ENCODE results near the gene RPUSD3.
"Not testable (repeated sequence)": the region's sequence is repeated elsewhere in the genome, so short reads cannot be mapped to it uniquely, and the experiment has no call there.

Gene RPUSD3

DNA sequence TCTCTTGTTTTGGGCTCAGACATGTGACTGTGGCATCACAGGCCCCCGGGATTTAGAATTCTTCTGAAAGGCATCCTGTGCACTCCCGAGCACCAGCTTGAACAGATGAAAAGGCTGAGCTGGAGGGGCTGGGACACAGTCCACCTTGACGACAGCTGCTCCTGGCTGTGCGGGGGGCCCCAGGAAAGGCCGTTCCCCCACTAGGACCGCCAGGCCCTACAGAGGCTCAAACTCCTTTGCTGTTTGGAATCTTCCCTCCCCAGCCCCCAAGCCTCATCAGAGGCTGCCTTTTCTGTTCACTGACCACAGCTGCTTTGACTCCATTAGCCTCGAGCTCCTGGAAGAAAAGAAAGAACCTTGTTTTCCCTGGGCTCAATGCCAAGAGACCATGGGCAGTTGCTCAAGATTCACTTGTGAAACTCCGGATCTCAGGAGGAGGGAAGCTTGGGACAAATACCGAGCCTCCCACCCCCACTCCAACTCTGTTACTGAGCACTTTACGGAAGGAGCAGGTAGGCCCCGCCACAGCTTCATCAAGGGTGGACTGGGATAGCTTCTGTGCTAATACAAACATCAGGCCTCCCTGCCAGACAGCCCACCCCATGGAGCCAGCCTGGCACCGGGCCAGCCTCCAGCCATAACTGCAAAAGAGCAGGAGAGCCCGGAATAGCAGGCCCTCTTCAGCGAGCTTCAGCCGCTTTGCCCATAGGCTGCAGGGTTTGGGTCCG, 20.6 kb upstream of the RPUSD3 start:
- H3K9me3 ChIP-seq (ENCODE audit: low read length) = no peaks in the 10 kb centered on the region
- peaks cover 41% of the 10 kb centered on the region for H3K4me1 ChIP-seq (ENCODE audit: insufficient read depth, low read length)

GRCh38 chr3:9863058-9863772, 19.4 kb upstream of the RPUSD3 start:
- Histone ChIP-seq H3K36me3 (ENCODE audit: insufficient read depth, low read length) (no peaks in the 10 kb centered on the region), H3K9me3 (ENCODE audit: low read length) (no peaks in the 10 kb centered on the region), H3K4me1 (ENCODE audit: insufficient read depth, low read length) (peaks cover 41% of the 10 kb centered on the region), H3K27me3 (ENCODE audit: control insufficient read depth in 1 of 2, insufficient read depth in 2 of 2, low read length in 2 of 2) (no peaks in the 10 kb centered on the region), H3K4me3 (ENCODE audit: low read depth in 1 of 2, low read length in 2 of 2) (no peak overlapping the region), H3K27ac (ENCODE audit: low read depth, low read length) (peak overlapping the region; percentile 65), H3K9ac (ENCODE audit: low read length) (no peak overlapping the region)

More for the DNA sequence above, 20.6 kb upstream of the RPUSD3 start:
- H3K4me3 ChIP-seq (ENCODE audit: low read depth in 1 of 2, low read length in 2 of 2) = peak overlapping the region in 1 of 2 donors; percentile 35
- no peak overlapping the region for H3K9ac ChIP-seq (ENCODE audit: low read length)
- no peaks in the 10 kb centered on the region for H3K36me3 ChIP-seq (ENCODE audit: insufficient read depth, low read length)
- H3K27ac ChIP-seq (ENCODE audit: low read depth, low read length) = peak overlapping the region; percentile 90
- no peaks in the 10 kb centered on the region for H3K27me3 ChIP-seq (ENCODE audit: control insufficient read depth in 1 of 2, insufficient read depth in 2 of 2, low read length in 2 of 2)

- H3K4me1 ChIP-seq (ENCODE audit: insufficient read depth, low read length) = peaks cover 41% of the 10 kb centered on the region
- H3K27ac ChIP-seq (ENCODE audit: low read depth, low read length) = peak overlapping the region; percentile 65
- peak overlapping the region in 1 of 2 donors; percentile 43 for H3K4me3 ChIP-seq (ENCODE audit: low read depth in 1 of 2, low read length in 2 of 2)
- H3K9ac ChIP-seq (ENCODE audit: low read length) = no peak overlapping the region
- no peaks in the 10 kb centered on the region for H3K36me3 ChIP-seq (ENCODE audit: insufficient read depth, low read length)
- no peaks in the 10 kb centered on the region for H3K9me3 ChIP-seq (ENCODE audit: low read length)
- H3K27me3 ChIP-seq (ENCODE audit: control insufficient read depth in 1 of 2, insufficient read depth in 2 of 2, low read length in 2 of 2) = no peaks in the 10 kb centered on the region
Observed at GRCh38 chr3:9862391-9863057, 18.7 kb upstream of the RPUSD3 start.

DNA sequence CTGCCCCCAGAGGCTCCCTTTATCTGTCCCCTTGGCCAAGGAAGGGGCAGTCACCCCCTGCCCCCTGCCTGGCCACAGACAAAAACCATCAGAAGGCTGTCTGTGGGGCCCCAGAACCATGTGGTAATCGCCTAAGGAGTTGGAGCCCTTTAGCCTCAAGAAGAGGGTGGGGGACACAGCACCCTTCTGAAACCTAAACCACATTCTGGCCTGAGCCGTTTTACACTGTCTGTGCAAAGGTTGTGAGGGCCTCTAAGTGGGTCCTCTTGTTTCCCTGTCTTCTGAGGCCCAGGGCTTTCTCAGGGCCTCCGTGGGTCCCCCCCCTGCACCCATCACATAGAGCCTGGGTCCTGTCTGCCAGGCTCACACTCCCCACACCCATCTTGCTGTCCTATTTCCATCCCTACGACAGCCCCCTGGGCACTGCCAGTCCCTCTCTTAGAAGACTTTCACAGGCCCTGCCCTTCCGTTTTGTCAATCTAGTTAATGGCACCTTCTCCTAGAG, 17.9 kb upstream of the RPUSD3 start:
- H3K27ac ChIP-seq (ENCODE audit: low read depth, low read length) = peak overlapping the region; percentile 61
- no peaks in the 10 kb centered on the region for H3K27me3 ChIP-seq (ENCODE audit: control insufficient read depth in 1 of 2, insufficient read depth in 2 of 2, low read length in 2 of 2)
- H3K9me3 ChIP-seq (ENCODE audit: low read length) = no peaks in the 10 kb centered on the region
- H3K36me3 ChIP-seq (ENCODE audit: insufficient read depth, low read length) = no peaks in the 10 kb centered on the region
- peaks cover 35% of the 10 kb centered on the region for H3K4me1 ChIP-seq (ENCODE audit: insufficient read depth, low read length)
- H3K9ac ChIP-seq (ENCODE audit: low read length) = no peak overlapping the region
- no peak overlapping the region for H3K4me3 ChIP-seq (ENCODE audit: low read depth in 1 of 2, low read length in 2 of 2)

DNA sequence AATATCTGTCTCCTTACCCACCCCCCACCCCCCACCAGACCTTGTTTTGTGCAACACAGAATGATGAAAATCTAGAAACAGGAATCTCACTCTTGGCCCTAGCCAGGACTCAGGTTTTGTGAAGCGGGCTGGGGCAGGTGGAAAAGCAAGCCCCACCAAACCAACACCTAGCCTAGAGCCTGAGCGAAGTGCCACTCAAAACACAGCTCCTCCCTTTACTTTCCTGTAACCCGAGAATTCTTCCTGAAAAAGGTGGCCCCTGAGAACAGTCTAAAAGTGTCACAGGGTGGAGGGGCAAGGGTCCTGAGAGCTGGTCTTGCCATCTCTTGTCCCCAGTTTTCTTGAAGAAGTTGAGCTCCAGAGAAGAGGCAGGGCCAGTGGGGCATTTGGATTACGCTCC, 17.4 kb upstream of the RPUSD3 start:
- H3K27me3 ChIP-seq (ENCODE audit: control insufficient read depth in 1 of 2, insufficient read depth in 2 of 2, low read length in 2 of 2) = no peaks in the 10 kb centered on the region
- no peaks in the 10 kb centered on the region for H3K36me3 ChIP-seq (ENCODE audit: insufficient read depth, low read length)
- peaks cover 31% of the 10 kb centered on the region for H3K4me1 ChIP-seq (ENCODE audit: insufficient read depth, low read length)
- no peak overlapping the region for H3K9ac ChIP-seq (ENCODE audit: low read length)
- H3K4me3 ChIP-seq (ENCODE audit: low read depth in 1 of 2, low read length in 2 of 2) = no peak overlapping the region
- no peak overlapping the region for H3K27ac ChIP-seq (ENCODE audit: low read depth, low read length)
- H3K9me3 ChIP-seq (ENCODE audit: low read length) = no peaks in the 10 kb centered on the region

DNA sequence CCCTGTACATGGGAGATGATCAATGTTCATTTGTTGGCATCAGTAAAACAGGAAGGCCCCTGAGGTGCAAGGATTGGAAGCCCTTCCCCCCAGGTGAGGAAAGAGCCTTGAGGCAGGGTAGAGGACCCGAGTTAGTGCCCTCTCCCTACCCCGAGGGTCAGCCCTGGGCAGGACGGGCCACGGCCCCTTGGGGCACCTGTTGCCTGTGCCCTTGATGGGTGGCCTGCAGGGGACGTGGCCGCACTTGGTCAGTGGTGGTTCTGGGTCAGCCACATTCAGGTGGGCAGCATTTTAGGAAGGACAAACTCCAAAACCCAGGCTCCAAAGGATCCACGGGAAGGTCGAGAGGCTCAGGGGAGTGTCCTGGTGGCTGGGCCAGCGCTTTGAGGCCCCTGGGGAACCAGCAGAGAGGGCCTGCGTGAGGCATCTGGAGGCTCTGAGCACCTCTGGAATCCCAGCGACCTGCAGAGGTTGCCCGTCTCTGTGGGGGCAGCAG, 15.8 kb upstream of the RPUSD3 start:
- Histone ChIP-seq H3K4me3 (ENCODE audit: low read depth in 1 of 2, low read length in 2 of 2) (no peak overlapping the region), H3K9ac (ENCODE audit: low read length) (no peak overlapping the region), H3K27me3 (ENCODE audit: control insufficient read depth in 1 of 2, insufficient read depth in 2 of 2, low read length in 2 of 2) (no peaks in the 10 kb centered on the region), H3K27ac (ENCODE audit: low read depth, low read length) (no peak overlapping the region), H3K36me3 (ENCODE audit: insufficient read depth, low read length) (no peaks in the 10 kb centered on the region), H3K9me3 (ENCODE audit: low read length) (no peaks in the 10 kb centered on the region), H3K4me1 (ENCODE audit: insufficient read depth, low read length) (peaks cover 14% of the 10 kb centered on the region)

DNA sequence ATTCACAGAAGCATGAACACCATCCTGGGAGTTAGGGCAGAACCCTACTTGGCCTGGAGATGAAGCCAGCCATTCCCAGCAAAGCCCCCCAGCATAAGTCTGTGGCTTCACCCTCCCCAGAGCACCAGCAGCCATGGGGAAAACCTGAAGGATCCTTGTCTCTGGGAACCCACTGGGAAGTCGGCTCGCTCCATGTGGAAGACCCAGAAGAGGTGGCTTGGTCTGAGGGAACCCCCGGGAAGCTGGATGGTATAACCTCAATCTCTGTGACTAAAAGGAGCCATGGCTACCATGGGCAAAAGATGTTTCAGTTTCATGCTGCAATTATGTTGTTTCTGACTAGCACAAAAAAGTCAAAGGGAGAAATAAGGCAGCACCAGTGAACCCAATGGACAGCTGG, 11.8 kb upstream of the RPUSD3 start:
- Histone ChIP-seq H3K9me3 (ENCODE audit: low read length) (no peaks in the 10 kb centered on the region), H3K4me3 (ENCODE audit: low read depth in 1 of 2, low read length in 2 of 2) (no peak overlapping the region), H3K36me3 (ENCODE audit: insufficient read depth, low read length) (no peaks in the 10 kb centered on the region), H3K4me1 (ENCODE audit: insufficient read depth, low read length) (no peaks in the 10 kb centered on the region), H3K9ac (ENCODE audit: low read length) (no peak overlapping the region), H3K27ac (ENCODE audit: low read depth, low read length) (no peak overlapping the region), H3K27me3 (ENCODE audit: control insufficient read depth in 1 of 2, insufficient read depth in 2 of 2, low read length in 2 of 2) (no peaks in the 10 kb centered on the region)

- H3K27me3 ChIP-seq (ENCODE audit: control insufficient read depth in 1 of 2, insufficient read depth in 2 of 2, low read length in 2 of 2); H3K4me3 ChIP-seq (ENCODE audit: low read depth in 1 of 2, low read length in 2 of 2); H3K4me1 ChIP-seq (ENCODE audit: insufficient read depth, low read length); H3K9me3 ChIP-seq (ENCODE audit: low read length); H3K9ac ChIP-seq (ENCODE audit: low read length); H3K36me3 ChIP-seq (ENCODE audit: insufficient read depth, low read length); H3K27ac ChIP-seq (ENCODE audit: low read depth, low read length): not testable (repeated sequence)
Observed at GRCh38 chr3:9854291-9854940, 10.6 kb upstream of the RPUSD3 start.

- H3K27ac ChIP-seq (ENCODE audit: low read depth, low read length) = no peak overlapping the region
- no peaks in the 10 kb centered on the region for H3K4me1 ChIP-seq (ENCODE audit: insufficient read depth, low read length)
- no peak overlapping the region for H3K4me3 ChIP-seq (ENCODE audit: low read depth in 1 of 2, low read length in 2 of 2)
- no peaks in the 10 kb centered on the region for H3K27me3 ChIP-seq (ENCODE audit: control insufficient read depth in 1 of 2, insufficient read depth in 2 of 2, low read length in 2 of 2)
- H3K9ac ChIP-seq (ENCODE audit: low read length) = no peak overlapping the region
- no peaks in the 10 kb centered on the region for H3K36me3 ChIP-seq (ENCODE audit: insufficient read depth, low read length)
- H3K9me3 ChIP-seq (ENCODE audit: low read length) = no peaks in the 10 kb centered on the region
Observed at GRCh38 chr3:9852528-9852927, 8.7 kb upstream of the RPUSD3 start.

- not testable (repeated sequence) for H3K4me1 ChIP-seq (ENCODE audit: insufficient read depth, low read length); H3K27ac ChIP-seq (ENCODE audit: low read depth, low read length); H3K36me3 ChIP-seq (ENCODE audit: insufficient read depth, low read length); H3K27me3 ChIP-seq (ENCODE audit: control insufficient read depth in 1 of 2, insufficient read depth in 2 of 2, low read length in 2 of 2); H3K4me3 ChIP-seq (ENCODE audit: low read depth in 1 of 2, low read length in 2 of 2); H3K9me3 ChIP-seq (ENCODE audit: low read length); H3K9ac ChIP-seq (ENCODE audit: low read length)
Observed at GRCh38 chr3:9851926-9852325, 8.1 kb upstream of the RPUSD3 start.

DNA sequence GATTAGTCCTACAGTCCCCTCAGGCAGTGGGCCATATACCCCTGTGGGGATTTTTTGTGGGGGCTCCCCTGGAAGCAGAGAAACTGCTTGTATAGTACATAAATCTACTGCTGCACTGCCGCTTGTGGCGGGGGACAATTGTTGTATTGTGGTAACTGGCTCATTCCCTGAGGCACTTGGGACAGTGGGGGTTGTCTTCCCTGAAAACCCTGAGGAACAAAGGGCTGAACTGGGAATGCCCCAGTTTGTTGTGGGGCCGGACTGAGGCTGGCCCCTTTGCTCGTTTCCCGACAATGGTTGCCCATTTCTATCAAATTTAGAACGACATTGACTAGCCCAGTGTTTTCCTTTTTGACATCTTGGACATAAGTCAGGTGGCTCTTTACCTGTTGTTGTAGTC, 7.6 kb upstream of the RPUSD3 start:
- H3K4me1 ChIP-seq (ENCODE audit: insufficient read depth, low read length); H3K9me3 ChIP-seq (ENCODE audit: low read length); H3K36me3 ChIP-seq (ENCODE audit: insufficient read depth, low read length); H3K9ac ChIP-seq (ENCODE audit: low read length); H3K4me3 ChIP-seq (ENCODE audit: low read depth in 1 of 2, low read length in 2 of 2); H3K27ac ChIP-seq (ENCODE audit: low read depth, low read length); H3K27me3 ChIP-seq (ENCODE audit: control insufficient read depth in 1 of 2, insufficient read depth in 2 of 2, low read length in 2 of 2): not testable (repeated sequence)
